T-helper 2 cell treated with Interferon-gamma antibody and Interleukin-4, amounts not matched to agents 100 ng/mL and 5 ng/mL, for 36 hours (primary cell): ENCODE results near the gene CERS2. TPM values are rescaled to one million over a fixed set of nuclear protein-coding genes. Genes with fewer than 3 reads are reported as not detected.

Source experiments
- intact Hi-C: fragments of 100-400 bp; cut with micrococcal nuclease; formaldehyde crosslinking; loops from one replicate; pipeline ENCODE4 v1.15.1; 2023
- total RNA-seq: library from RNA; stranded (reverse); gene quantifications from 2 replicates; pipeline ENCODE4 v1.2.3, GENCODE V29; 2022

Gene CERS2
- total RNA-seq, 1 donor from 2014 or later, result 167 TPM

GRCh38 chr1:150971583-150972416 is 2.8 kb downstream of the CERS2 start:
- intact Hi-C loops, result loop anchor here (10.0 kb wide), 1 partner anchor 347 kb away; the partner anchor contains the start of gene ENSA

GRCh38 chr1:150970808-150971582 is 3.6 kb downstream of the CERS2 start:
- intact Hi-C loops, result loop anchor here (10.0 kb wide), 1 partner anchor 346 kb away; the partner anchor contains the start of gene ENSA

DNA sequence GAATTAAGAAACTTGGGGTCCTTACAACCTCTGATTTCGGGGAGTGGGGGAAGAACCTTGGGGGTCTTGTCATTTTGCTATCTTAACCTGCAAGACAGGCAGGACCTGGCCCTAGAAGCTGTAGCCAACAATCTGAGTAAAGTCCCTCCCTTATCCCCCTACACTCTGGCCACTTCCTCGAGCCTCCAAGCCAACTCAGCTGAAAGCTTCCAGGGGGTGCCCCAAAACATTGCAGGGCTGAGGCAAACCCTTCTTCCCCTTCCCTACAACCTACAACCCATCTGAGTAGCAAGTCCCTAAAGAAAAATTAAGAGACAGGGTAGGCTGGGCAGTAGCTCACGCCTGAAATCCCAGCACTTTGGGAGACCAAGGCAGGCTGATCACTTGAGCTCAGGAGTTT is 5.0 kb downstream of the CERS2 start:
- intact Hi-C loops, result loop anchor here (10.0 kb wide), 1 partner anchor 345 kb away; the partner anchor contains the start of gene ENSA

DNA sequence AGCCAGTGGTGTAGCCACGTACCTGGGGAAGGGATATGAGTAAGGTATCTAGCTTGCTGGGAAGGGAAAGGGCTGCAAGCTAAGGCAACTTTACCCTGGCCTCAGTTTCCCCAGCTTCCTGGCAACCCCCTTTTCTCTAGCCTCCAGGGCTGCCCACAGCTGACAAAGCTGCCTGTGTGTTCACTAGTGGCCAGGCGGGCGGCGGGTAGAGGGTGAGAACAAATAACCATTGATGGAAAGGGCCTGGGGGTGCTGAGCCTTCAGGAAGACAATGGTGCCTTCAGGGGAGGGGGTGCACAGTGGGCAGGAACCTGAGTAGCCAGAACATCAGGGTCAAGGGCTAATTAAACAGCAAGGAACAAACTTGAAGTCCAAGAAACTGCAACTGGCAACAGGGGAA is 6.1 kb downstream of the CERS2 start:
- intact Hi-C loops, result no loop called here

DNA sequence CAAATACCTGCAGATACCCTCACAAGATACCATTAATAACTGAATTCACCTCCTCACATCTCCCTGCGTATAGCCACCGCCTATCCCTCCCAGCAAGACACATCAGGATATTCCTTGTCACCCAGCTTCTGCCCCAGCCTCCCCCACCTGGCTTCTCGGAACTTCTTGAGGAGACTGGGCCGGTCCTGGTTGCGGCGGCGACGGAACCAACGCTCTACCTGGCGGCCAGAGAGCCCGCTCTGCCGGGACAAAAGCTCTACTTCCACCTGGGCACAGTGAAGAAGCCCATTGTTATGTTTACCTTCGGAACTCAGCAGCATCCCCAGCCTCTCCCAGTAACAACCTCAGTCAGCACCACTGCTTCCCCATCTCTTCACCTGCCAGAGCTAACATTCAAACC is 6.7 kb downstream of the CERS2 start:
- intact Hi-C loops, result no loop called here

DNA sequence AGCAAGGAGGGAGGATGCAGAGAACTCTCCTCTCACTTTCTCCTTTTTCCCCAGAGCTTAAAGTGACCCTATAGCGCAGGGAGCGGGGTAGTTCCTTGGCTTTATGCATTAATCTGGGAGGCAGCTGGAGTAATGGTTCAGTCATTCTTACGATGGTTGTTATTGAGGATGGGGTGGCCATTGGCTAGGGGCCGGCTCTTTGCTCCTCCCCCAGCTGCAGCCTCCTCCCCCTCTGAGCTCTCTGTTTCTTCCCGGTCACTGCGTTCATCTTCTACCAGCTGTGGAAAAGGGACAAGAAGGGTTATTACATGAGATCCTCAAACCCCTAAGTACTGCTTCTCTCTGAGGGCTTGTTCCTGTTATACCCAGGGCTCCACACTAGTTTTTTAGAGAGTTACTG is 8.6 kb downstream of the CERS2 start:
- intact Hi-C loops, result no loop called here

- intact Hi-C loops, result no loop called here
These were observed 9.0 kb downstream of the CERS2 start for GRCh38 chr1:150965605-150966004.

DNA sequence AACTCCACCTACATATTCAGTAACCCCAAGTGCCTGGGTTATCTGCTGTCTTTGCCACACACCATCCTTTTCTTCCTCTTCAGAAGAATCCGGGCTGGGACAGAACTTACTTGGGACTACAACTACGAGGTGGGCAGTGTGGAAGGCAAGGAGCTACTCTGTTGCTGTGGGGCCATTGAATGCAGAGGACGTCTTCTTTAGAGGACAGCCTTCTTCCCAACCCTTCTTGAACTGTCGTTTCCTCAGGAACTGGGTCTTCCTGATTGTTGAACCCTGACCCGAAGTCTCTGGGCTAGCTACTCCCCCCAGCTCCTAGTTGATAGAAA is 10.5 kb downstream of the CERS2 start:
- intact Hi-C loops, result no loop called here

DNA sequence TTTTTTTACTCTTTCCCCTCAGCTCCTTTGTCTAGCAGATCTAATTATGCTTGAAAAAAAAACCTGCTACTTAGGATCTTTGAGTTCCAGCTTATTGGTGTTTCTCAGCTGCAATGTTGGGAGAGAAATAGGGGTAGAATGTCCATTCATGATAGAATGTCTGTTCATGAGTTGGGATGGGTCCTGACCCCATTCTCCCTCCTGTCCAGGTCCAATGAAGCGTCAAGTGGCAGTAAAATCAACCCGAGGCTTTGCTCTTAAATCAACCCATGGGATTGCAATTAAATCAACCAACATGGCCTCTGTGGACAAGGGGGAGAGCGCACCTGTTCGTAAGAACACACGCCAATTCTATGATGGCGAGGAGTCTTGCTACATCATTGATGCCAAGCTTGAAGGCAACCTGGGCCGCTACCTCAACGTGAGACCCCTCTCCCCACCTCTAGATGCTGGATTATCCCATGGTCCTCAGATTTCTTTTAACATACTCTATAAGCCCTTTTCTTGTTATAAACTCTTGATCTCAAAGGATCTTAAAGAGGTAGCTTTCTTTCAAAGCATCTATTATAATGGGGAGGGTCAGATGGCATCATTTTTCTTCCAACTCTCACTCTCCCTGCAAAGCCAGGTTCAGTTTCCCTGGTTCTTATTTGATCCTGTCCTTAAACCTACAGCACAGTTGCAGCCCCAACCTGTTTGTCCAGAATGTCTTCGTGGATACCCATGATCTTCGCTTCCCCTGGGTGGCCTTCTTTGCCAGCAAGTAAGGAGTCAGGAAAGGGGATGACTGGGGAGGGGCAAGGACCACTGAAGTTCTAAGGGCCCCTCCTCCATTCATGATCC is 11.1 kb downstream of the CERS2 start:
- intact Hi-C loops, result no loop called here

GRCh38 chr1:150961756-150962155 is 12.9 kb downstream of the CERS2 start:
- intact Hi-C loops, result no loop called here

DNA sequence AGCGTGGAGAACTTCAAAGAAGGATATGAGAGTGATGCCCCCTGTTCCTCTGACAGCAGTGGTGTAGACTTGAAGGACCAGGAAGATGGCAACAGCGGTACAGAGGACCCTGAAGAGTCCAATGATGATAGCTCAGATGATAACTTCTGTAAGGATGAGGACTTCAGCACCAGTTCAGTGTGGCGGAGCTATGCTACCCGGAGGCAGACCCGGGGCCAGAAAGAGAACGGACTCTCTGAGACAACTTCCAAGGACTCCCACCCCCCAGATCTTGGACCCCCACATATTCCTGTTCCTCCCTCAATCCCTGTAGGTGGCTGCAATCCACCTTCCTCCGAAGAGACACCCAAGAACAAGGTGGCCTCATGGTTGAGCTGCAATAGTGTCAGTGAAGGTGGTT is 14.0 kb downstream of the CERS2 start:
- intact Hi-C loops, result no loop called here

DNA sequence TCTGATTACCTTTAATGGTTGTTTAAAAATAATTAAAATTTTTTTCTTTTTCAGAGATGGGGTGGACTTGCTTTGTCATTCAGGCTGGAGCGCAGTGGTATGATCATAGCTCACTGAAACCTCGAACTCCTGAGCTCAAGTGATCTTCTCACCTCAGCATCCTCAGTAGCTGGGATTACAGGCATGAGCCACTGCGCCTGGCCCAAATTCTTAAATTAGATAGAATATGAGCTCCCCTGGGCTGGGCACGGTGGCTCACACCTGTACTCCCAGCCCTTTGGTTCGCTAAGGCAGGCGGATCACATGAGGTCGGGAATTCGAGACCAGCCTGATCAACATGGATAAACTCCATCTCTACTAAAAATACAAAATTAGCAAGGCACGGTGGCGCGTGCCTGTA is 17.0 kb downstream of the CERS2 start:
- intact Hi-C loops, result no loop called here

DNA sequence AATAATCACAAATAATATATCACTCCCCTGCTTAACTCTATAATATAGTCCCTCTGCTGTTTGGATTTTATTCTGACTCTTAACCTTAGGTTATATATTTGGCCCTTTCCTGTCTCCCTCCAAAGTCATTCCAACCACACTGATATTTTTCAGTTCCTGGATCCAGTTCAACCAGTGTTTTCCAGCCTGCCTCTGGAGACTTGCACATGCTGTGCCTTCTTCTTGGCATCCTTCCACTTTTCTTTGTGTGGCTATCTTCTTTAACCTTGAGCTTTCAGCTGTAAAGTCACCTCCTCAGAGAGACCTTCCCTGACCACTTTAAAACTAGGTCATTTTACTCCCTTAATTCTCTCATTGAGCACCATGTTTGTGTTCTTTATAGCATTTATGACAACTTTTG is 19.4 kb downstream of the CERS2 start:
- intact Hi-C loops, result no loop called here

DNA sequence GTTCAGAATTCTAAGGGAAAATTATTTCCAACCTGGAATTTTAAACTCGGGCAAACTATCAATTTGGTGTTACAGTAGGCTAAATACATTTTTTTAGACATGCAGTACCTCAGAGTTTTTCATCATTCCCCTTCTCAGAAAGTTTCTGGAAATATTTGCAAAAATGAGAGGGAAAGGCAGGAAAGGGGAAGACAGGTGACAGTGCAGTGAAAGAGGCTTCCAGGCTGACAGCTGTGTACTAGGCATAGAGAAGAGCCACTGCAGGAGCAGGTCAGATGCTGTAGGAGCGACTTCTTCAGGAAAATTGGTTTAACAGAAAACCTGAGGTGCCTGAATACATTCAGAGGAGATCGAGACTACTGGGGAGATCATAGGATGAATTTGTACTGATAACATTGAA is 19.9 kb downstream of the CERS2 start:
- intact Hi-C loops, result no loop called here

GRCh38 chr1:150944856-150945255 is 29.8 kb downstream of the CERS2 start:
- intact Hi-C loops, result no loop called here

DNA sequence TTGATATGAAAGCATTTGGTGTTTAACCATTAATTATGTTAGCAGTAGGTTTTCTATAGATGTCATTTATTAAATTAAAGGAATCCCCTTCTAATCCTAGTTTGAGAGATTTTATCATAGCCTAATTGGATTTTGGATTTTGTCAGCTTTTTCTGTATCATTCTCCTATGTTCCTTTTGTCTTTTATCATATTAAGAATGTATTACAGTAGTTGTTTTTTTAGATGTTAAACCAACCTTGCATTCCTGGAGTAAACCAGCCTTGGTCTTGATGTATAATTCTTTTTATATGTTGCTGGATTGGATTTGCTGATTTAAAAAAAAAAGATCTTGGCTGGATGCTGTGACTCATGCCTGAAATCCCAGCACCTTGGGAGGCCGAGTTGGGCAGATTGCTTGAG is 42.9 kb downstream of the CERS2 start:
- intact Hi-C loops, result no loop called here

GRCh38 chr1:150928775-150929174 is 45.9 kb downstream of the CERS2 start:
- intact Hi-C loops, result loop anchor here (5.0 to 10.0 kb wide), 4 partner anchors 49 to 304 kb away; partner anchors contain the start of genes ENSA and GOLPH3L

- intact Hi-C loops, result loop anchor here (5.0 to 10.0 kb wide), 4 partner anchors 49 to 303 kb away; partner anchors contain the start of genes ENSA and GOLPH3L
These were observed 46.3 kb downstream of the CERS2 start for GRCh38 chr1:150928286-150928685.

DNA sequence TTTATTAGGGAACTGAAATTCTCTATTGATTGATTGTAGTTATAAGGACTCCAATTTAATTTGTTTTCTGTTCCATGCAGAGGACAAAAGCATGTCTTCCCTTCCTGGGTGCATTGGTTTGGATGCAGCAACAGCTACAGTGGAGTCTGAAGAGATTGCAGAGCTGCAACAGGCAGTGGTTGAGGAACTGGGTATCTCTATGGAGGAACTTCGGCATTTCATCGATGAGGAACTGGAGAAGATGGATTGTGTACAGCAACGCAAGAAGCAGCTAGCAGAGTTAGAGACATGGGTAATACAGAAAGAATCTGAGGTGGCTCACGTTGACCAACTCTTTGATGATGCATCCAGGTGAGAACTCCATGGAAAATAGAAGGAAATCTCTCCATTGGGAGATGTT is 47.0 kb downstream of the CERS2 start:
- intact Hi-C loops, result loop anchor here (2.0 to 10.0 kb wide), 6 partner anchors 37 to 367 kb away; partner anchors contain the start of genes ENSA and GOLPH3L

DNA sequence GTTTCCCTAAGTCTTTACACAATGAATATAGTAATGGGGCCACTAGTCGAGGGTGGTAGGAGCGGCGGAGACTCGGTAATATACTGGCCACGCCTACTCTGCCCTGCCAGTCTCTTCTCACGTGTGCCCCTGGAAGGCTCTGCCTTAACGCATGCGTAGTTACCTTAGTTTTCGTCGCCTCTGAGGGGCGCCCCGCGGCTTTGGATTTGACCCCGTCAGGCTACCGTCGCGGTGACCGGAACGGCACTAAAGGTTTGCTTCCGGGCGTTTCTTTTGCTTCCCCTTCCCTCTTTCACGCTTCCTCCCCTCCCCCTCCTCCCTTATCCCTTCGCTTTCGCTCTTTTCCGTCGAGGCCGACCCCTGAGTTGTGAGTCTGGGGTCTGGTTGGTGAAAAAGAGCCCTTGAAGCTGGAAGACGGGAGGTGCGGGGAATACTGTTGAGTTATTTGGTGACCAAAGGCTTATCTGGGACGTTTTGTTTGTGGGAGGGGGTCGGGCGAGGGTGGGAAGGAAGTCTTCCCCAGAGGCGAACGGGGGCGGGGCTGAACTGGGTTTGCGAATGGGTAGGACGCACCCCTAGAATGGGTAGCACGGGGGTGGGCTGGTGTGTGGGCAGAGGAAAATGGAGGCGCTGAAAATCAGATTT is 48.4 kb downstream of the CERS2 start, which contains the start of gene SETDB1:
TSS of gene SETDB1 (plus strand) at position 267 of the 645 bp plus-strand sequence. CDS start 1,352 bp downstream, outside the sequence.
- intact Hi-C loops, result loop anchor here (1.0 to 10.0 kb wide), 7 partner anchors 35 to 365 kb away; partner anchors contain the start of genes ARNT, ENSA and GOLPH3L
